Measurements from ENCODE around the gene SELENOF.
"Not testable (repeated sequence)": the region's sequence is repeated elsewhere in the genome, so short reads cannot be mapped to it uniquely, and the experiment has no call there.

The SELENOF gene

GRCh38 chr1:86872086-86872485 is 41.8 kb downstream of the SELENOF start:
- Histone ChIP-seq H3K36me3 (ENCODE audit: insufficient read depth, low read length) (peaks cover 2% of the 10 kb centered on the region), H3K4me3 (no peak overlapping the region), H3K9me3 (ENCODE audit: low read depth, low read length) (no peaks in the 10 kb centered on the region), H3K9ac (ENCODE audit: insufficient read length) (no peak overlapping the region), H3K27ac (peak overlapping the region; percentile 43; the same call in 1 of the 2 replicates)
- DNase-seq (ENCODE audit: low read depth, low spot score), result no peak
- no peak for TF ChIP-seq POLR2AphosphoS5 (IDR thresholded peaks at IDR 0.05; ENCODE audit: borderline replicate concordance, low read depth, low read length)
- no peak for TF ChIP-seq FOXP2 (optimal IDR thresholded peaks at IDR 0.05; ENCODE audit: control extremely low read depth, extremely low read length, insufficient read depth)
- TF ChIP-seq EZH2 (IDR thresholded peaks at IDR 0.05), result no peak

DNA sequence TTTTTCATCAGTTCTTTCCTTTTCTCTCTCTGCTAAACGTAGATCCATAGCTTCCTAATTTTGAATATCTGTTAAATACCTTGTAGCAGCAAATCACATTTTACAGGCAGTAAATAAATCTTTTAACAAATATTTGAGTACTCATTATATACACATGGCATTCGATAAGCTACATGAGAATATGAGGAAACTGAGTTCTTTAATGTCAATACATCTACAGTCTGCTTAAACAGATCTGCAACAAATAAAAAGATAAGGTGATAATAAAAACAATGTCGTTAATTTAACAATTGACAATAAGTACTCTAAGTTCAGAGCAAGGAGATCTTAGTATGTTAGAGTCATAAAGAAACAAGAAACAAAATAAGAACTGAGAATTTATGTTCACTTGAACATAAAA is 42.9 kb downstream of the SELENOF start:
- Histone ChIP-seq H3K9me3 (ENCODE audit: low read depth, low read length) (no peaks in the 10 kb centered on the region), H3K4me3 (no peak overlapping the region), H3K27ac (no peak overlapping the region), H3K9ac (ENCODE audit: insufficient read length) (no peak overlapping the region), H3K36me3 (ENCODE audit: insufficient read depth, low read length) (peaks cover 5% of the 10 kb centered on the region; the same call in 1 of the 2 replicates)
- no peak for DNase-seq (ENCODE audit: low read depth, low spot score)
- TF ChIP-seq FOXP2 (optimal IDR thresholded peaks at IDR 0.05; ENCODE audit: control extremely low read depth, extremely low read length, insufficient read depth) (no peak), POLR2AphosphoS5 (IDR thresholded peaks at IDR 0.05; ENCODE audit: borderline replicate concordance, low read depth, low read length) (no peak), EZH2 (IDR thresholded peaks at IDR 0.05) (no peak)

- Histone ChIP-seq H3K9me3 (ENCODE audit: low read depth, low read length) (no peaks in the 10 kb centered on the region), H3K27ac (0 out of 2 replicates have a peak overlapping the region, but pooled peaks have one; percentile 10), H3K36me3 (ENCODE audit: insufficient read depth, low read length) (peaks cover 11% of the 10 kb centered on the region; the same call in 1 of the 2 replicates), H3K4me3 (no peak overlapping the region), H3K9ac (ENCODE audit: insufficient read length) (no peak overlapping the region)
- no peak for DNase-seq (ENCODE audit: low read depth, low spot score)
- TF ChIP-seq POLR2AphosphoS5 (IDR thresholded peaks at IDR 0.05; ENCODE audit: borderline replicate concordance, low read depth, low read length) (no peak), FOXP2 (optimal IDR thresholded peaks at IDR 0.05; ENCODE audit: control extremely low read depth, extremely low read length, insufficient read depth) (no peak), EZH2 (IDR thresholded peaks at IDR 0.05) (no peak)
Observed at GRCh38 chr1:86868477-86868876, 45.4 kb downstream of the SELENOF start.

GRCh38 chr1:86867278-86867677 is 46.6 kb downstream of the SELENOF start:
- not testable (repeated sequence) for H3K27ac ChIP-seq; H3K9ac ChIP-seq (ENCODE audit: insufficient read length); DNase-seq (ENCODE audit: low read depth, low spot score); H3K4me3 ChIP-seq; H3K9me3 ChIP-seq (ENCODE audit: low read depth, low read length)
- H3K36me3 ChIP-seq (ENCODE audit: insufficient read depth, low read length), result peaks cover 11% of the 10 kb centered on the region; the same call in 1 of the 2 replicates

DNA sequence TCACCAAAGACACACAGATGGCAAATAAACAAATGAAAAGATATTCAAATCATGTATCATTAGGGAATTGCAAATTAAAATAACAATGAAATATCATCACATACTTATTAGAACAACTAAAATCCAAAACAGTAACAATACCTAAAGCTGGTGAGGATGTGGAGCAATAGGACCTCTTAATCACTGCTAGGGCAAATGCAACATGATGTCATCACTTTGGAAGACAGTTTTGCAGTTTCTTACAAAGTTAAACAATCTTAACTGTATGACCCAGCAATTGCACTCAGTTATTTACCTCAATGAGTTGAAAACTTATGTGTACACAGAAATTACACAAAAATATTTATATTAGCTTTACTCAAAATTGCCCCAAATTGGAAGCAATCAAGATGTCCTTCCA is 47.3 kb downstream of the SELENOF start:
- TF ChIP-seq EZH2 (IDR thresholded peaks at IDR 0.05) (no peak), POLR2AphosphoS5 (IDR thresholded peaks at IDR 0.05; ENCODE audit: borderline replicate concordance, low read depth, low read length) (no peak), FOXP2 (optimal IDR thresholded peaks at IDR 0.05; ENCODE audit: control extremely low read depth, extremely low read length, insufficient read depth) (no peak)
- no peak overlapping the region for H3K4me3 ChIP-seq
- DNase-seq (ENCODE audit: low read depth, low spot score), result no peak

DNA sequence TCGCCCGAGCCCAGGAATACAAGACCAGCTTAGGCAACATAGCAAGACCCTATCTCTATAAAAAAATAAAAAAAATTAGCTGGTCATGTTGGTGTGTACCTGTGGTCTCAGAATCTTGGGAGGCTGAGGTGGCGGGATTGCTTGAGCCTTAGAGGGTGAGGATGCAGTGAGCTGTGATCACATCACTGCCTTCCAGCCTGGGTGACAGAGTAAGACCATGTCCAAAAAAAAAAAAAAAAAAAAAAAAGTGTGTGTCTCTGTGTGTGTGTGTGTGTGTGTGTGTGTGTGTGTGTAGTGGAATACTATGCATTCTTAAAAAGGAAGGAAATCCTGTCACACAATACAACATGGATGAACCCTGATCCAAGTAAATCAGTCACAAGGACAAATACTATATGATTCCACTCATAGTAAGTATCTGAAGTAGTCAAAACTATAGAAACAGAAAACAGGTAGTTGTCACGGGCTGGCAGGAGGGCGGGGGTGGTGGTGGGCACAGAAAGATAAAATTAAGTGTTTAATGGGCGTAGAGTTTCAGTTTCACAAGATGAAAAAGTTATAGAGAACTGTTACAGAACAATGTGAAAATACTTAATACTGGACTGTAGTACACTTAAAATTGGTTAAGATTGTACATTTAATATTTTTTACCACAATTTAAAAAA is 47.8 kb downstream of the SELENOF start:
- Histone ChIP-seq H3K4me3 (no peak overlapping the region), H3K36me3 (ENCODE audit: insufficient read depth, low read length) (peaks cover 11% of the 10 kb centered on the region; the same call in 1 of the 2 replicates), H3K9me3 (ENCODE audit: low read depth, low read length) (no peaks in the 10 kb centered on the region), H3K9ac (ENCODE audit: insufficient read length) (no peak overlapping the region), H3K27ac (no peak overlapping the region)
- DNase-seq (ENCODE audit: low read depth, low spot score), result no peak
- no peak for TF ChIP-seq EZH2 (IDR thresholded peaks at IDR 0.05)
- TF ChIP-seq FOXP2 (optimal IDR thresholded peaks at IDR 0.05; ENCODE audit: control extremely low read depth, extremely low read length, insufficient read depth), result no peak
- TF ChIP-seq POLR2AphosphoS5 (IDR thresholded peaks at IDR 0.05; ENCODE audit: borderline replicate concordance, low read depth, low read length), result no peak

More for the DNA sequence above, 47.3 kb downstream of the SELENOF start:
- H3K9me3 ChIP-seq (ENCODE audit: low read depth, low read length), result no peaks in the 10 kb centered on the region
- no peak overlapping the region for H3K9ac ChIP-seq (ENCODE audit: insufficient read length)
- no peak overlapping the region for H3K27ac ChIP-seq
- peaks cover 11% of the 10 kb centered on the region; the same call in 1 of the 2 replicates for H3K36me3 ChIP-seq (ENCODE audit: insufficient read depth, low read length)

DNA sequence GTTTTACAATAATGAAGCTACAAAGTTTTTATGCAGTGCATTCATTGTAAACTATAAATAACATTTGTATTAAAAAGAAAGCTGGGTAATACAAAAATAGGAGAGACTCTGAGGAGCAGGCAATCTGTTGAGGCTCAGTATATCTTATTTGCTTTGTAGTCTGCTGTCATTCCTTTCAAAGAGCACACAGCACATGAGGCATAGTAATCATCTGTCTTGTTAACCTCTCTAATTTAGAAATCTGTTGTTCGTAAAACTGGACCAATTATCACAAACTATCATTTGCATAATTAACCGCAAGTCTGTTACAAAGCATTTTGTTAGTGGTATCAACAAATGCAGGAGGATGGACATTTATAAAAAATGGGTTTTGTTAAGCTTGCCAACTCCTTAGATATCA is 51.0 kb downstream of the SELENOF start:
- no peaks in the 10 kb centered on the region for H3K9me3 ChIP-seq (ENCODE audit: low read depth, low read length)
- no peak overlapping the region for H3K9ac ChIP-seq (ENCODE audit: insufficient read length)
- DNase-seq (ENCODE audit: low read depth, low spot score), result no peak
- H3K36me3 ChIP-seq (ENCODE audit: insufficient read depth, low read length), result peaks cover 11% of the 10 kb centered on the region; the same call in 1 of the 2 replicates
- TF ChIP-seq EZH2 (IDR thresholded peaks at IDR 0.05) (no peak), FOXP2 (optimal IDR thresholded peaks at IDR 0.05; ENCODE audit: control extremely low read depth, extremely low read length, insufficient read depth) (no peak), POLR2AphosphoS5 (IDR thresholded peaks at IDR 0.05; ENCODE audit: borderline replicate concordance, low read depth, low read length) (no peak)
- no peak overlapping the region for H3K27ac ChIP-seq
- H3K4me3 ChIP-seq, result no peak overlapping the region

DNA sequence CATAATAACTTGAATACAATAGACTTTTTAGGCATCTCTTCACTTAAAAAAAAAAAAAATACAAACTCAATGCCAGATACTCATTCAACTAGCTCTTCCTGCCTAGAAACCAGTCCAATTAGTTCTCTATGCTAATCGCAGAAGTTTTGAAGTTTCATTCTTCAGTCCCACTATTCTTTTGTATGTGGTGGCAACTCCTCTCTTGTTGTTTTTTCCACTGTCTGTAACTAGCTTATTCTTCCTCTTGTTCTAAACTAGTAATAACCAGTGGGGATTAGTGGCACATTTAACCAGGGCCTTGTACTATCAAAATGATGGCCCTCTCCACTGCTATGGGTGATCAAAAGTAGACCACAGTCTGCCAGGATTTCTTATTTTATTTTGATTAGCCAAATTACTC is 52.5 kb downstream of the SELENOF start:
- no peaks in the 10 kb centered on the region for H3K9me3 ChIP-seq (ENCODE audit: low read depth, low read length)
- no peak for DNase-seq (ENCODE audit: low read depth, low spot score)
- no peak for TF ChIP-seq POLR2AphosphoS5 (IDR thresholded peaks at IDR 0.05; ENCODE audit: borderline replicate concordance, low read depth, low read length)
- no peak for TF ChIP-seq FOXP2 (optimal IDR thresholded peaks at IDR 0.05; ENCODE audit: control extremely low read depth, extremely low read length, insufficient read depth)
- TF ChIP-seq EZH2 (IDR thresholded peaks at IDR 0.05), result no peak
- H3K9ac ChIP-seq (ENCODE audit: insufficient read length), result no peak overlapping the region
- peaks cover 10% of the 10 kb centered on the region; the same call in 1 of the 2 replicates for H3K36me3 ChIP-seq (ENCODE audit: insufficient read depth, low read length)
- no peak overlapping the region for H3K27ac ChIP-seq
- no peak overlapping the region for H3K4me3 ChIP-seq

- DNase-seq (ENCODE audit: low read depth, low spot score), result no peak
- Histone ChIP-seq H3K27ac (peak overlapping the region; percentile 37; the same call in 1 of the 2 replicates), H3K36me3 (ENCODE audit: insufficient read depth, low read length) (peaks cover under 1% of the 10 kb centered on the region; the same call in 1 of the 2 replicates), H3K4me3 (no peak overlapping the region), H3K9ac (ENCODE audit: insufficient read length) (no peak overlapping the region), H3K9me3 (ENCODE audit: low read depth, low read length) (no peaks in the 10 kb centered on the region)
- no peak for TF ChIP-seq FOXP2 (optimal IDR thresholded peaks at IDR 0.05; ENCODE audit: control extremely low read depth, extremely low read length, insufficient read depth)
- no peak for TF ChIP-seq POLR2AphosphoS5 (IDR thresholded peaks at IDR 0.05; ENCODE audit: borderline replicate concordance, low read depth, low read length)
- TF ChIP-seq EZH2 (IDR thresholded peaks at IDR 0.05), result no peak
Observed at GRCh38 chr1:86860424-86860823, 53.5 kb downstream of the SELENOF start.
